ENCODE results near the gene FAT1.

FAT1 gene

GRCh38 chr4:186627226-186627865, 96.3 kb downstream of the FAT1 start:
- H3K4me3 ChIP-seq (ENCODE audit: low read depth, low read length) = no peak overlapping the region
- no peaks in the 10 kb centered on the region for H3K9me3 ChIP-seq (ENCODE audit: control insufficient read depth, low read length)
- TF ChIP-seq, protein P1, sequence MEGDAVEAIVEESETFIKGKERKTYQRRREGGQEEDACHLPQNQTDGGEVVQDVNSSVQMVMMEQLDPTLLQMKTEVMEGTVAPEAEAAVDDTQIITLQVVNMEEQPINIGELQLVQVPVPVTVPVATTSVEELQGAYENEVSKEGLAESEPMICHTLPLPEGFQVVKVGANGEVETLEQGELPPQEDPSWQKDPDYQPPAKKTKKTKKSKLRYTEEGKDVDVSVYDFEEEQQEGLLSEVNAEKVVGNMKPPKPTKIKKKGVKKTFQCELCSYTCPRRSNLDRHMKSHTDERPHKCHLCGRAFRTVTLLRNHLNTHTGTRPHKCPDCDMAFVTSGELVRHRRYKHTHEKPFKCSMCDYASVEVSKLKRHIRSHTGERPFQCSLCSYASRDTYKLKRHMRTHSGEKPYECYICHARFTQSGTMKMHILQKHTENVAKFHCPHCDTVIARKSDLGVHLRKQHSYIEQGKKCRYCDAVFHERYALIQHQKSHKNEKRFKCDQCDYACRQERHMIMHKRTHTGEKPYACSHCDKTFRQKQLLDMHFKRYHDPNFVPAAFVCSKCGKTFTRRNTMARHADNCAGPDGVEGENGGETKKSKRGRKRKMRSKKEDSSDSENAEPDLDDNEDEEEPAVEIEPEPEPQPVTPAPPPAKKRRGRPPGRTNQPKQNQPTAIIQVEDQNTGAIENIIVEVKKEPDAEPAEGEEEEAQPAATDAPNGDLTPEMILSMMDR (IDR thresholded peaks at IDR 0.05) = no peak
- no peak overlapping the region for H3K4me2 ChIP-seq (ENCODE audit: low read length)
- no peak overlapping the region for H2AFZ ChIP-seq
- H3K4me1 ChIP-seq = no peaks in the 10 kb centered on the region
- no peak overlapping the region for H3K27ac ChIP-seq
- H3K79me2 ChIP-seq = no peaks in the 10 kb centered on the region
- no peaks in the 10 kb centered on the region for H3K36me3 ChIP-seq (ENCODE audit: control insufficient read depth, insufficient read depth, low read length)
- H3K27me3 ChIP-seq (ENCODE audit: control insufficient read depth, insufficient read depth, low read length) = no peaks in the 10 kb centered on the region
- no peak overlapping the region for H3K9ac ChIP-seq

DNA sequence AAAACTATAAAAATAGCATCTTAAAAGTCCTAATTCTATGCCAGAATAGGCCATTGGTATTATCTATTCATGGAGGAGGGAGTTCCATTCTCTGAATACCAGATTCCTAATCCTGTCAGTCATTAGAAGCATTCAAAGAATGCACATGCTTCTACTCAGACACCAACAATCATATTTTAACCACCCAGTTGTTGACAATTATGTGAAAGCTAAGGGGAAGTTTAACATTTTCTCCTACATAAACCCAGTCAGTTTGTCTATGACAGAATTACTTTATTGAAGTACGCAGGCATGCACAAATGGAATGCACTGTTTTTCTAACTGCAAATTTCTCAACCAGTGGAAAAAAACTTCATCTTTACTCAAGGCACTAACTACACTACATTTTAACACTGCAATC, 98.7 kb downstream of the FAT1 start:
- no peak overlapping the region for H3K9ac ChIP-seq
- H3K9me3 ChIP-seq (ENCODE audit: control insufficient read depth, low read length) = no peaks in the 10 kb centered on the region
- no peak overlapping the region for H2AFZ ChIP-seq
- H3K27ac ChIP-seq = no peak overlapping the region
- no peaks in the 10 kb centered on the region for H3K36me3 ChIP-seq (ENCODE audit: control insufficient read depth, insufficient read depth, low read length)
- no peak overlapping the region for H3K4me3 ChIP-seq (ENCODE audit: low read depth, low read length)
- H3K27me3 ChIP-seq (ENCODE audit: control insufficient read depth, insufficient read depth, low read length) = no peaks in the 10 kb centered on the region
- no peaks in the 10 kb centered on the region for H3K79me2 ChIP-seq
- H3K4me2 ChIP-seq (ENCODE audit: low read length) = no peak overlapping the region
- H3K4me1 ChIP-seq = no peaks in the 10 kb centered on the region
- TF ChIP-seq, protein P1 (IDR thresholded peaks at IDR 0.05) = no peak

DNA sequence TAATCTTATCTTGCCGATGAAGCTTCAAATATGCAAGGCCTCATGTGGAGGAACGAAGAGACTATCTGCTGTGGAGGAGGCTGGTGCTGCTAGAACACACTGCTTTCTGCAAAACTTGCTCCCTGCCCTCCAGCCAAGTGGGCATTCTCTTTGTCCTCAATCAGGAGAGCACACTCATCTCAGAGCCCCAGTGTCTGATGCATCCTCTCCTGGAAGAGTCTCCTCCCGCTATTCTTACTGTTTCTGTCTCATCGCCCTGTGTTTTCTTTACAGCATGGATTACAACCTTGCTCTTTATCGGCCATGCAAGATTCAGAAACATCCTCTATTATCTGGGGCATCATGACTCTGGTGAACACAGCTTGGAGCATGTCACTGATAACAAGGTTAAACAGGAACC, 100.1 kb downstream of the FAT1 start:
- H3K9me3 ChIP-seq (ENCODE audit: control insufficient read depth, low read length) = no peaks in the 10 kb centered on the region
- no peaks in the 10 kb centered on the region for H3K36me3 ChIP-seq (ENCODE audit: control insufficient read depth, insufficient read depth, low read length)
- TF ChIP-seq, protein P1 (IDR thresholded peaks at IDR 0.05) = no peak
- no peaks in the 10 kb centered on the region for H3K27me3 ChIP-seq (ENCODE audit: control insufficient read depth, insufficient read depth, low read length)
- no peak overlapping the region for H3K4me2 ChIP-seq (ENCODE audit: low read length)
- H3K27ac ChIP-seq = no peak overlapping the region
- no peak overlapping the region for H3K9ac ChIP-seq
- H3K79me2 ChIP-seq = no peaks in the 10 kb centered on the region
- H3K4me1 ChIP-seq = no peaks in the 10 kb centered on the region
- H3K4me3 ChIP-seq (ENCODE audit: low read depth, low read length) = no peak overlapping the region
- no peak overlapping the region for H2AFZ ChIP-seq

DNA sequence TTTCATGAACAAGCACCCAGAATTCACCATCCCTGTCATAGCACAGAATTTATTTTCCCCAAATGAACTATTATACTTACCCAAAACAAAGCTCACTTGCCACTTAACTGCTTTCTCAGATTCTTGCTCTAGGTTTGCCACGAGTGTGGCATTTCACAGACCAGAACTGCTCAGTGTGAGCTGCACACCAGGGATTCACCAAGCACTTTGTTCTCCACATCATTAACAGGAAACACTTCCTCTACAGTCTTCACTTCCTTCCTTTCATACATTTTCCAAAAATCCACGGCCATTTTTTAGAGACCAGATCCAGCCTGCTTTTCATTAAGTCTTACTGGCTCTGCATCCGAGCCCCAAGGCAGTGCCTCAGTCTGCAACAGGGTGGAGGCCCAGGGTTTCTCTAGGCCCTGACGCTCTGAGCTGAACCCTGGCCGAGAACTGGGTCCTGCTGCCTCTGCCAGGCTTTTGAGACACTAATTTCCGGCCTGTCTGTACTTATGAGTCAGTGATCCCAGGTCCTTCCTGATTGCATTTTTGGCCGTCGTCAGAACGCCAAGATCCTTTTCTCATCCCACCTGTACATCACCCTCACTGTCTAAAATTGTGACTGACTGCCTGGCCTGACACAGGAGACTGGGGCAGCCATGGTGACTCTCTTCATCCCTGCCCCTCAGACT, 100.7 kb downstream of the FAT1 start:
- no peaks in the 10 kb centered on the region for H3K79me2 ChIP-seq
- H3K4me2 ChIP-seq (ENCODE audit: low read length) = no peak overlapping the region
- H3K4me1 ChIP-seq = no peaks in the 10 kb centered on the region
- TF ChIP-seq, protein P1 (IDR thresholded peaks at IDR 0.05) = no peak
- no peaks in the 10 kb centered on the region for H3K36me3 ChIP-seq (ENCODE audit: control insufficient read depth, insufficient read depth, low read length)
- H3K4me3 ChIP-seq (ENCODE audit: low read depth, low read length) = no peak overlapping the region
- no peak overlapping the region for H3K9ac ChIP-seq
- H3K9me3 ChIP-seq (ENCODE audit: control insufficient read depth, low read length) = no peaks in the 10 kb centered on the region
- no peak overlapping the region for H3K27ac ChIP-seq
- no peak overlapping the region for H2AFZ ChIP-seq
- no peaks in the 10 kb centered on the region for H3K27me3 ChIP-seq (ENCODE audit: control insufficient read depth, insufficient read depth, low read length)

Measured in parathyroid adenoma (tissue), 2 donors.